Measurements from ENCODE around the gene PNPLA2. TPM values are rescaled to one million over a fixed set of nuclear protein-coding genes. Genes with fewer than 3 reads are reported as not detected.
A peak's percentile ranks its signal among the peaks of the same experiment; 100 is the strongest.

Gene PNPLA2
- total RNA-seq, 4 donors from 2014 or later = 62.8 to 107 (median 77.6) TPM

DNA sequence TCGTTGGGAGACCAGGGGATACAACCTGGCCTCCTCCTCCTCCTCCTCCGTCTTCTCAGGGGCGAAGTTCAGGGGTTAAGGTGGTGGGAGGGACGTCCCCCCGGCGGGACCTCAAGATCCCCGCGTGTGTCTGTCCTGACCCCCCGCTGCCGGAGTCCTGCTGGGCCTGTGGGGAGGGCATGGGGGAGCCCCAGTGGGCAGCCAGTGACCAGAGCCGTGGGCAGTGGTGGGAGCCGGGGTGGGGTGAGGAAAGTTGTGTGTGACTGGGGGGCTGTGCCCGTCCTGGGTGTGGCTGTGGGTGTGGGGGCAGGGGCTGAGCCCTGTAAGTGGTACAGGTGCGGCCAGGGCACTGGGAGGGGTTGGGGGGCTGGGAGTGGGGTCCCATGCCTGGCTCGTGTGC is 34.0 kb downstream of the PNPLA2 start:
- peaks cover 0 to 50% (median 14%) of the 10 kb centered on the region in 4 donors for H3K36me3 ChIP-seq
- WGBS = 61% methylated on average over 2 of the region's 15 CpGs
- TF ChIP-seq, protein P1, sequence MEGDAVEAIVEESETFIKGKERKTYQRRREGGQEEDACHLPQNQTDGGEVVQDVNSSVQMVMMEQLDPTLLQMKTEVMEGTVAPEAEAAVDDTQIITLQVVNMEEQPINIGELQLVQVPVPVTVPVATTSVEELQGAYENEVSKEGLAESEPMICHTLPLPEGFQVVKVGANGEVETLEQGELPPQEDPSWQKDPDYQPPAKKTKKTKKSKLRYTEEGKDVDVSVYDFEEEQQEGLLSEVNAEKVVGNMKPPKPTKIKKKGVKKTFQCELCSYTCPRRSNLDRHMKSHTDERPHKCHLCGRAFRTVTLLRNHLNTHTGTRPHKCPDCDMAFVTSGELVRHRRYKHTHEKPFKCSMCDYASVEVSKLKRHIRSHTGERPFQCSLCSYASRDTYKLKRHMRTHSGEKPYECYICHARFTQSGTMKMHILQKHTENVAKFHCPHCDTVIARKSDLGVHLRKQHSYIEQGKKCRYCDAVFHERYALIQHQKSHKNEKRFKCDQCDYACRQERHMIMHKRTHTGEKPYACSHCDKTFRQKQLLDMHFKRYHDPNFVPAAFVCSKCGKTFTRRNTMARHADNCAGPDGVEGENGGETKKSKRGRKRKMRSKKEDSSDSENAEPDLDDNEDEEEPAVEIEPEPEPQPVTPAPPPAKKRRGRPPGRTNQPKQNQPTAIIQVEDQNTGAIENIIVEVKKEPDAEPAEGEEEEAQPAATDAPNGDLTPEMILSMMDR (IDR thresholded peaks at IDR 0.05) = no peak
- TF ChIP-seq POLR2A (IDR thresholded peaks at IDR 0.05; ENCODE audit: low read depth) (no peak), EP300 (IDR thresholded peaks at IDR 0.05) (no peak), POLR2AphosphoS5 (IDR thresholded peaks at IDR 0.05) (no peak)
- peaks cover 42 to 89% (median 72%) of the 10 kb centered on the region in 4 donors for H3K4me1 ChIP-seq
- intact Hi-C loops (cut with DNase I) = no loop called here
- no peak overlapping the region for H3K4me3 ChIP-seq
- H3K9me3 ChIP-seq = no peaks in the 10 kb centered on the region
- peaks cover 0 to 15% (median 5%) of the 10 kb centered on the region in 4 donors for H3K27me3 ChIP-seq
- peak overlapping the region in 1 of 4 donors; percentile 11 for H3K27ac ChIP-seq (replicated peaks in 1 of 4)
- DNase-seq (ENCODE audit: extremely low spot score) = no peak

GRCh38 chr11:853682-854448 is 35.2 kb downstream of the PNPLA2 start:
- intact Hi-C loops (cut with DNase I) = no loop called here
- H3K36me3 ChIP-seq = peaks cover 0 to 51% (median 13%) of the 10 kb centered on the region in 4 donors
- 91% methylated on average over 14 of the region's 27 CpGs for WGBS

GRCh38 chr11:854601-855329 is 36.1 kb downstream of the PNPLA2 start:
- Histone ChIP-seq H3K4me3 (no peak overlapping the region), H3K4me1 (peaks cover 30 to 91% (median 68%) of the 10 kb centered on the region in 4 donors), H3K27me3 (no peaks in the 10 kb centered on the region), H3K9me3 (no peaks in the 10 kb centered on the region), H3K36me3 (peaks cover 0 to 51% (median 13%) of the 10 kb centered on the region in 4 donors), H3K27ac (replicated peaks in 1 of 4) (no peak overlapping the region)
- DNase-seq (ENCODE audit: extremely low spot score) = no peak
- intact Hi-C loops (cut with DNase I) = no loop called here
- WGBS = 88% methylated on average over 18 of the region's 20 CpGs
- TF ChIP-seq, protein P1 (IDR thresholded peaks at IDR 0.05) = no peak
- TF ChIP-seq POLR2AphosphoS5 (IDR thresholded peaks at IDR 0.05) (no peak), EP300 (IDR thresholded peaks at IDR 0.05) (no peak), POLR2A (IDR thresholded peaks at IDR 0.05; ENCODE audit: low read depth) (no peak)

More at GRCh38 chr11:853682-854448, 35.2 kb downstream of the PNPLA2 start:
- Histone ChIP-seq H3K27ac (replicated peaks in 1 of 4) (peak overlapping the region in 1 of 4 donors; percentile 11), H3K27me3 (peaks cover 0 to 6% (median 3%) of the 10 kb centered on the region in 4 donors), H3K9me3 (no peaks in the 10 kb centered on the region), H3K4me3 (no peak overlapping the region), H3K4me1 (peaks cover 31 to 89% (median 66%) of the 10 kb centered on the region in 4 donors)
- no peak for DNase-seq (ENCODE audit: extremely low spot score)
- TF ChIP-seq, protein P1 (IDR thresholded peaks at IDR 0.05) = no peak
- TF ChIP-seq EP300 (IDR thresholded peaks at IDR 0.05) (no peak), POLR2AphosphoS5 (IDR thresholded peaks at IDR 0.05) (no peak), POLR2A (IDR thresholded peaks at IDR 0.05; ENCODE audit: low read depth) (no peak)

DNA sequence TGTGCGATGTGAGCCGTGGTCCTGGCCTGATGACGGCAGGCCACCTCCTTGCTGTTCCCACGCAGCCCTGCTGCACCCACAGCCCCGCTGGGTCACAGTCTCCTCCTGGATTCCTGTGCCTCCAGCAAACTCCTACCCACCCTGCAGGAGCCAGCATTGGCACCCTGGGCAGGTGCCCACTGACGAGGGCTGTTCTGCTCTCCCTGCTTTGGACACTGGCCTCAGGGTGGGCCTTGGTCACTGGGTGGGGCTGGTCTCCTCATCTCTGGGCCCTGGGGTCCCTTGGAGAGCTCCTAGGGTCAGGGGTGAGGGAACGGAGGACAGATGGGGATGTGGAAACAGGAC is 36.6 kb downstream of the PNPLA2 start:
- Histone ChIP-seq H3K9me3 (no peaks in the 10 kb centered on the region), H3K4me1 (peaks cover 31 to 92% (median 68%) of the 10 kb centered on the region in 4 donors), H3K27me3 (no peaks in the 10 kb centered on the region), H3K4me3 (no peak overlapping the region), H3K36me3 (peaks cover 0 to 48% (median 14%) of the 10 kb centered on the region in 4 donors), H3K27ac (replicated peaks in 1 of 4) (no peak overlapping the region)
- TF ChIP-seq POLR2AphosphoS5 (IDR thresholded peaks at IDR 0.05) = no peak
- TF ChIP-seq, protein P1 (IDR thresholded peaks at IDR 0.05) = no peak
- TF ChIP-seq POLR2A (IDR thresholded peaks at IDR 0.05; ENCODE audit: low read depth) = no peak
- TF ChIP-seq EP300 (IDR thresholded peaks at IDR 0.05) = no peak
- DNase-seq (ENCODE audit: extremely low spot score) = no peak
- intact Hi-C loops (cut with DNase I) = no loop called here
- 91% methylated on average over 7 of the region's 7 CpGs for WGBS

Data from esophagus muscularis mucosa (tissue), 4 donors.